Skeletal muscle cell (primary cell): ENCODE data around the gene ADAM22.
"Not testable (repeated sequence)": the region's sequence is repeated elsewhere in the genome, so short reads cannot be mapped to it uniquely, and the experiment has no call there.

Experiments
- DNase-seq: peaks from one replicate; pipeline ENCODE4 v3.0.0-alpha.2; 2010; ENCODE audit warnings: low read depth
- H3K4me3 ChIP-seq: 2 replicates; pipeline ENCODE4 v1.5.1; 2011; ENCODE audit warnings: low read depth, mild to moderate bottlenecking, control low read depth, low read length, moderate library complexity

ADAM22 gene

GRCh38 chr7:88141953-88142352, 207.9 kb downstream of the ADAM22 start:
- DNase-seq: no peak
- no peak overlapping the region for H3K4me3 ChIP-seq

- H3K4me3 ChIP-seq: no peak overlapping the region
- no peak for DNase-seq
Measured at GRCh38 chr7:88146616-88147015, 212.6 kb downstream of the ADAM22 start.

- H3K4me3 ChIP-seq: no peak overlapping the region
- DNase-seq: no peak
Measured at GRCh38 chr7:88147341-88147740, 213.3 kb downstream of the ADAM22 start.

GRCh38 chr7:88147949-88148348, 213.9 kb downstream of the ADAM22 start:
- no peak overlapping the region for H3K4me3 ChIP-seq
- DNase-seq: no peak

GRCh38 chr7:88150033-88150432, 216.0 kb downstream of the ADAM22 start:
- no peak overlapping the region for H3K4me3 ChIP-seq
- DNase-seq: no peak

GRCh38 chr7:88151119-88151790, 217.2 kb downstream of the ADAM22 start:
- H3K4me3 ChIP-seq: no peak overlapping the region
- DNase-seq: no peak

GRCh38 chr7:88153378-88153777, 219.3 kb downstream of the ADAM22 start:
- no peak for DNase-seq

GRCh38 chr7:88155756-88156155, 221.7 kb downstream of the ADAM22 start:
- H3K4me3 ChIP-seq: no peak overlapping the region
- no peak for DNase-seq

More at GRCh38 chr7:88153378-88153777, 219.3 kb downstream of the ADAM22 start:
- no peak overlapping the region for H3K4me3 ChIP-seq

- DNase-seq: no peak
- H3K4me3 ChIP-seq: no peak overlapping the region
Measured at GRCh38 chr7:88156356-88156755, 222.3 kb downstream of the ADAM22 start.

- not testable (repeated sequence) for DNase-seq, H3K4me3 ChIP-seq
Measured at GRCh38 chr7:88159741-88160140, 225.7 kb downstream of the ADAM22 start.

GRCh38 chr7:88165697-88166096, 231.6 kb downstream of the ADAM22 start:
- H3K4me3 ChIP-seq: no peak overlapping the region
- DNase-seq: no peak

GRCh38 chr7:88167223-88167622, 233.2 kb downstream of the ADAM22 start:
- no peak overlapping the region for H3K4me3 ChIP-seq
- DNase-seq: no peak

- DNase-seq: no peak
- no peak overlapping the region for H3K4me3 ChIP-seq
Measured at GRCh38 chr7:88167721-88168120, 233.7 kb downstream of the ADAM22 start.

- no peak overlapping the region for H3K4me3 ChIP-seq
- no peak for DNase-seq
Measured at GRCh38 chr7:88169717-88170320, 235.8 kb downstream of the ADAM22 start.

GRCh38 chr7:88172842-88173241, 238.8 kb downstream of the ADAM22 start:
- no peak overlapping the region for H3K4me3 ChIP-seq
- DNase-seq: no peak

GRCh38 chr7:88176190-88176589, 242.1 kb downstream of the ADAM22 start:
- no peak for DNase-seq
- no peak overlapping the region for H3K4me3 ChIP-seq

GRCh38 chr7:88183051-88183450, 249.0 kb downstream of the ADAM22 start:
- DNase-seq: no peak
- H3K4me3 ChIP-seq: no peak overlapping the region

GRCh38 chr7:88184848-88185304, 250.8 kb downstream of the ADAM22 start:
- DNase-seq: no peak

GRCh38 chr7:88185650-88186049, 251.6 kb downstream of the ADAM22 start:
- no peak overlapping the region for H3K4me3 ChIP-seq
- DNase-seq: no peak

More at GRCh38 chr7:88184848-88185304, 250.8 kb downstream of the ADAM22 start:
- no peak overlapping the region for H3K4me3 ChIP-seq

GRCh38 chr7:88191911-88192310, 257.9 kb downstream of the ADAM22 start:
- DNase-seq: no peak
- no peak overlapping the region for H3K4me3 ChIP-seq

- no peak for DNase-seq
- H3K4me3 ChIP-seq: no peak overlapping the region
Measured at GRCh38 chr7:88200261-88200660, 266.2 kb downstream of the ADAM22 start.
